ENCODE measurements around the gene FAS.

Gene FAS

GRCh38 chr10:88989423-88989822, 1.2 kb upstream of the FAS start:
- H3K27me3 Mint-ChIP-seq (ENCODE audit: low read depth), result peaks cover 20% of the 10 kb centered on the region
- H3K27ac Mint-ChIP-seq, result peak overlapping the region; percentile 52 to 95 (median 92)
- no peaks in the 10 kb centered on the region for H3K9me3 Mint-ChIP-seq
- H3K4me1 Mint-ChIP-seq, result peaks cover 37% of the 10 kb centered on the region
- no peak for TF ChIP-seq CTCF (IDR thresholded peaks at IDR 0.05; ENCODE audit: unreplicated experiment in 3 of 3)
- H3K4me3 Mint-ChIP-seq, result peak overlapping the region; percentile 93 to 97 (median 96)
- no peaks in the 10 kb centered on the region for H3K36me3 Mint-ChIP-seq (ENCODE audit: low read depth)

GRCh38 chr10:88989824-88990383, 694 bp upstream of the FAS start:
- Mint-ChIP-seq H3K27me3 (ENCODE audit: low read depth) (peaks cover 20% of the 10 kb centered on the region), H3K27ac (peak overlapping the region; percentile 52 to 95 (median 92)), H3K4me3 (peak overlapping the region; percentile 93 to 97 (median 96)), H3K4me1 (peaks cover 37% of the 10 kb centered on the region), H3K9me3 (no peaks in the 10 kb centered on the region), H3K36me3 (ENCODE audit: low read depth) (no peaks in the 10 kb centered on the region)
- no peak for TF ChIP-seq CTCF (IDR thresholded peaks at IDR 0.05; ENCODE audit: unreplicated experiment in 3 of 3)

- no peak for TF ChIP-seq CTCF (IDR thresholded peaks at IDR 0.05; ENCODE audit: unreplicated experiment in 3 of 3)
- Mint-ChIP-seq H3K4me3 (peak overlapping the region; percentile 93 to 97 (median 96)), H3K27ac (peak overlapping the region; percentile 44 to 95 (median 85)), H3K27me3 (ENCODE audit: low read depth) (peaks cover 16% of the 10 kb centered on the region), H3K4me1 (peaks cover 37% of the 10 kb centered on the region), H3K9me3 (no peaks in the 10 kb centered on the region), H3K36me3 (ENCODE audit: low read depth) (no peaks in the 10 kb centered on the region)
Measured at GRCh38 chr10:88991161-88991898, 732 bp downstream of the FAS start.

GRCh38 chr10:88991899-88992320, 1.3 kb downstream of the FAS start:
- TF ChIP-seq CTCF (IDR thresholded peaks at IDR 0.05; ENCODE audit: unreplicated experiment in 3 of 3), result no peak
- H3K36me3 Mint-ChIP-seq (ENCODE audit: low read depth), result no peaks in the 10 kb centered on the region
- H3K9me3 Mint-ChIP-seq, result no peaks in the 10 kb centered on the region
- peak overlapping the region; percentile 93 to 97 (median 96) for H3K4me3 Mint-ChIP-seq
- peaks cover 16% of the 10 kb centered on the region for H3K27me3 Mint-ChIP-seq (ENCODE audit: low read depth)
- peaks cover 37% of the 10 kb centered on the region for H3K4me1 Mint-ChIP-seq
- H3K27ac Mint-ChIP-seq, result peak overlapping the region; percentile 44 to 95 (median 85)

- no peaks in the 10 kb centered on the region for H3K9me3 Mint-ChIP-seq
- peaks cover 16% of the 10 kb centered on the region for H3K27me3 Mint-ChIP-seq (ENCODE audit: low read depth)
- H3K4me1 Mint-ChIP-seq, result peaks cover 37% of the 10 kb centered on the region
- TF ChIP-seq CTCF (IDR thresholded peaks at IDR 0.05; ENCODE audit: unreplicated experiment in 3 of 3), result no peak
- no peak overlapping the region for H3K27ac Mint-ChIP-seq
- H3K4me3 Mint-ChIP-seq, result peak overlapping the region; percentile 63 to 82 (median 79)
- H3K36me3 Mint-ChIP-seq (ENCODE audit: low read depth), result no peaks in the 10 kb centered on the region
Measured at GRCh38 chr10:88992921-88993524, 2.4 kb downstream of the FAS start.
